Heart left ventricle (tissue), 13 donors: ENCODE data around the gene CFP.

Experiments used
- POLR2A ChIP-seq, 2 donors: fragments of 450-650 bp; IDR thresholded peaks; one replicate each; pipeline ENCODE4 v1.6.1; 2017; ENCODE audit warnings: antibody characterized with exemption in 2 of 2, mild to moderate bottlenecking in 2 of 2, moderate library complexity in 2 of 2
- TF ChIP-seq, protein P1 (sequence below), 12 donors: fragments of 200-600 bp; sonication (generic) in 4 of 12; IDR thresholded peaks; one replicate each; pipeline versions ENCODE4 v1.5.0 to v1.8.0; 2018 to 2022; ENCODE audit warnings: antibody characterized with exemption in 12 of 12, mild to moderate bottlenecking in 5 of 12
- donor health status: ischemic (EF 13 %, LVEDD 7.1; RV severe dilation, severe dysfunction).
- donor health status: DM: no; HTN: yes; CAD: no.
- donor health status: DM: no; HTN: no; CAD: no.
- donor health status: ischemic (EF 25% LVEDD 6.9; RV normal size, moderate dysfunction).
- donor health status: ischemic (EF 25% LVEDD 5.7; RV mildly dilated, moderate dysfunction).
- donor health status: ischemic (EF 35%, LVEDD 5.7; RV mildly dilated, moderate dysfunction).
- donor health status: nonischemic (EF 11% LVEDD 7.7; RV severe dilation, severe dysfunction).
- donor health status: DM: yes; HTN: yes; CAD: no.
- donor health status: PGD.
- donor health status: ischemic (EF 29% LVEDD 5.4; RV normal size, mild dysfunction).
- donor health status: nonischemic (EF 23%, LVEDD 6.1; RV moderate dilation, normal function).

DNA sequence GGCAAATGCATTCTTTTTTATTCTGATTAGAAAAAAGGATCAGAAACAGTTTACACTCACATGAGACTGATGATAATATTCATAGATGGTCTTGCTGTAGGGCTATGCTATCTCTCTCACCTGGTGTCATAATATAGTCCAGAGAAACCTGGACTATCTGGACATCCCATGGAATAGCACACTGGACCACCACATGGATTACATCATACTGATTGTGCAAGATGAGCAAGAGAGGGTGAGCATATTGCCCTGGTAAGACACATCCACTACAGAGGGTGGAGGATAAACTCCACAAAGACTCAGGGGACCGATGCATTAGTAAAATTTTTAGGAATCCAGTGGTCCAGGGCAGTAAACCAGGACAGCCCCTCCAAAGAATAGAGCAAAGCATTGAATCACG, 18.2 kb downstream of the CFP start:
- TF ChIP-seq, protein P1, sequence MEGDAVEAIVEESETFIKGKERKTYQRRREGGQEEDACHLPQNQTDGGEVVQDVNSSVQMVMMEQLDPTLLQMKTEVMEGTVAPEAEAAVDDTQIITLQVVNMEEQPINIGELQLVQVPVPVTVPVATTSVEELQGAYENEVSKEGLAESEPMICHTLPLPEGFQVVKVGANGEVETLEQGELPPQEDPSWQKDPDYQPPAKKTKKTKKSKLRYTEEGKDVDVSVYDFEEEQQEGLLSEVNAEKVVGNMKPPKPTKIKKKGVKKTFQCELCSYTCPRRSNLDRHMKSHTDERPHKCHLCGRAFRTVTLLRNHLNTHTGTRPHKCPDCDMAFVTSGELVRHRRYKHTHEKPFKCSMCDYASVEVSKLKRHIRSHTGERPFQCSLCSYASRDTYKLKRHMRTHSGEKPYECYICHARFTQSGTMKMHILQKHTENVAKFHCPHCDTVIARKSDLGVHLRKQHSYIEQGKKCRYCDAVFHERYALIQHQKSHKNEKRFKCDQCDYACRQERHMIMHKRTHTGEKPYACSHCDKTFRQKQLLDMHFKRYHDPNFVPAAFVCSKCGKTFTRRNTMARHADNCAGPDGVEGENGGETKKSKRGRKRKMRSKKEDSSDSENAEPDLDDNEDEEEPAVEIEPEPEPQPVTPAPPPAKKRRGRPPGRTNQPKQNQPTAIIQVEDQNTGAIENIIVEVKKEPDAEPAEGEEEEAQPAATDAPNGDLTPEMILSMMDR (IDR thresholded peaks at IDR 0.05), result no peak
- TF ChIP-seq POLR2A (IDR thresholded peaks at IDR 0.05), result no peak
